Measurements from ENCODE around the gene ANKRD16. TPM values are rescaled to one million over a fixed set of nuclear protein-coding genes. Genes with fewer than 3 reads are reported as not detected.

Gene ANKRD16
- total and polyA plus RNA-seq, 2 experiments from 2014 or later = 6.4 to 16.1 TPM

- TF ChIP-seq, protein P1, sequence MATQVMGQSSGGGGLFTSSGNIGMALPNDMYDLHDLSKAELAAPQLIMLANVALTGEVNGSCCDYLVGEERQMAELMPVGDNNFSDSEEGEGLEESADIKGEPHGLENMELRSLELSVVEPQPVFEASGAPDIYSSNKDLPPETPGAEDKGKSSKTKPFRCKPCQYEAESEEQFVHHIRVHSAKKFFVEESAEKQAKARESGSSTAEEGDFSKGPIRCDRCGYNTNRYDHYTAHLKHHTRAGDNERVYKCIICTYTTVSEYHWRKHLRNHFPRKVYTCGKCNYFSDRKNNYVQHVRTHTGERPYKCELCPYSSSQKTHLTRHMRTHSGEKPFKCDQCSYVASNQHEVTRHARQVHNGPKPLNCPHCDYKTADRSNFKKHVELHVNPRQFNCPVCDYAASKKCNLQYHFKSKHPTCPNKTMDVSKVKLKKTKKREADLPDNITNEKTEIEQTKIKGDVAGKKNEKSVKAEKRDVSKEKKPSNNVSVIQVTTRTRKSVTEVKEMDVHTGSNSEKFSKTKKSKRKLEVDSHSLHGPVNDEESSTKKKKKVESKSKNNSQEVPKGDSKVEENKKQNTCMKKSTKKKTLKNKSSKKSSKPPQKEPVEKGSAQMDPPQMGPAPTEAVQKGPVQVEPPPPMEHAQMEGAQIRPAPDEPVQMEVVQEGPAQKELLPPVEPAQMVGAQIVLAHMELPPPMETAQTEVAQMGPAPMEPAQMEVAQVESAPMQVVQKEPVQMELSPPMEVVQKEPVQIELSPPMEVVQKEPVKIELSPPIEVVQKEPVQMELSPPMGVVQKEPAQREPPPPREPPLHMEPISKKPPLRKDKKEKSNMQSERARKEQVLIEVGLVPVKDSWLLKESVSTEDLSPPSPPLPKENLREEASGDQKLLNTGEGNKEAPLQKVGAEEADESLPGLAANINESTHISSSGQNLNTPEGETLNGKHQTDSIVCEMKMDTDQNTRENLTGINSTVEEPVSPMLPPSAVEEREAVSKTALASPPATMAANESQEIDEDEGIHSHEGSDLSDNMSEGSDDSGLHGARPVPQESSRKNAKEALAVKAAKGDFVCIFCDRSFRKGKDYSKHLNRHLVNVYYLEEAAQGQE (IDR thresholded peaks at IDR 0.05; ENCODE audit: unreplicated experiment) = no peak
- TF ChIP-seq CTCF (conservative IDR thresholded peaks at IDR 0.05; ENCODE audit: low read depth in 2 of 2) (no peak), STAT1 (IDR thresholded peaks at IDR 0.05; ENCODE audit: unreplicated experiment) (no peak), NANOG (IDR thresholded peaks at IDR 0.05; ENCODE audit: borderline replicate concordance) (no peak)
- TF ChIP-seq, protein P2, sequence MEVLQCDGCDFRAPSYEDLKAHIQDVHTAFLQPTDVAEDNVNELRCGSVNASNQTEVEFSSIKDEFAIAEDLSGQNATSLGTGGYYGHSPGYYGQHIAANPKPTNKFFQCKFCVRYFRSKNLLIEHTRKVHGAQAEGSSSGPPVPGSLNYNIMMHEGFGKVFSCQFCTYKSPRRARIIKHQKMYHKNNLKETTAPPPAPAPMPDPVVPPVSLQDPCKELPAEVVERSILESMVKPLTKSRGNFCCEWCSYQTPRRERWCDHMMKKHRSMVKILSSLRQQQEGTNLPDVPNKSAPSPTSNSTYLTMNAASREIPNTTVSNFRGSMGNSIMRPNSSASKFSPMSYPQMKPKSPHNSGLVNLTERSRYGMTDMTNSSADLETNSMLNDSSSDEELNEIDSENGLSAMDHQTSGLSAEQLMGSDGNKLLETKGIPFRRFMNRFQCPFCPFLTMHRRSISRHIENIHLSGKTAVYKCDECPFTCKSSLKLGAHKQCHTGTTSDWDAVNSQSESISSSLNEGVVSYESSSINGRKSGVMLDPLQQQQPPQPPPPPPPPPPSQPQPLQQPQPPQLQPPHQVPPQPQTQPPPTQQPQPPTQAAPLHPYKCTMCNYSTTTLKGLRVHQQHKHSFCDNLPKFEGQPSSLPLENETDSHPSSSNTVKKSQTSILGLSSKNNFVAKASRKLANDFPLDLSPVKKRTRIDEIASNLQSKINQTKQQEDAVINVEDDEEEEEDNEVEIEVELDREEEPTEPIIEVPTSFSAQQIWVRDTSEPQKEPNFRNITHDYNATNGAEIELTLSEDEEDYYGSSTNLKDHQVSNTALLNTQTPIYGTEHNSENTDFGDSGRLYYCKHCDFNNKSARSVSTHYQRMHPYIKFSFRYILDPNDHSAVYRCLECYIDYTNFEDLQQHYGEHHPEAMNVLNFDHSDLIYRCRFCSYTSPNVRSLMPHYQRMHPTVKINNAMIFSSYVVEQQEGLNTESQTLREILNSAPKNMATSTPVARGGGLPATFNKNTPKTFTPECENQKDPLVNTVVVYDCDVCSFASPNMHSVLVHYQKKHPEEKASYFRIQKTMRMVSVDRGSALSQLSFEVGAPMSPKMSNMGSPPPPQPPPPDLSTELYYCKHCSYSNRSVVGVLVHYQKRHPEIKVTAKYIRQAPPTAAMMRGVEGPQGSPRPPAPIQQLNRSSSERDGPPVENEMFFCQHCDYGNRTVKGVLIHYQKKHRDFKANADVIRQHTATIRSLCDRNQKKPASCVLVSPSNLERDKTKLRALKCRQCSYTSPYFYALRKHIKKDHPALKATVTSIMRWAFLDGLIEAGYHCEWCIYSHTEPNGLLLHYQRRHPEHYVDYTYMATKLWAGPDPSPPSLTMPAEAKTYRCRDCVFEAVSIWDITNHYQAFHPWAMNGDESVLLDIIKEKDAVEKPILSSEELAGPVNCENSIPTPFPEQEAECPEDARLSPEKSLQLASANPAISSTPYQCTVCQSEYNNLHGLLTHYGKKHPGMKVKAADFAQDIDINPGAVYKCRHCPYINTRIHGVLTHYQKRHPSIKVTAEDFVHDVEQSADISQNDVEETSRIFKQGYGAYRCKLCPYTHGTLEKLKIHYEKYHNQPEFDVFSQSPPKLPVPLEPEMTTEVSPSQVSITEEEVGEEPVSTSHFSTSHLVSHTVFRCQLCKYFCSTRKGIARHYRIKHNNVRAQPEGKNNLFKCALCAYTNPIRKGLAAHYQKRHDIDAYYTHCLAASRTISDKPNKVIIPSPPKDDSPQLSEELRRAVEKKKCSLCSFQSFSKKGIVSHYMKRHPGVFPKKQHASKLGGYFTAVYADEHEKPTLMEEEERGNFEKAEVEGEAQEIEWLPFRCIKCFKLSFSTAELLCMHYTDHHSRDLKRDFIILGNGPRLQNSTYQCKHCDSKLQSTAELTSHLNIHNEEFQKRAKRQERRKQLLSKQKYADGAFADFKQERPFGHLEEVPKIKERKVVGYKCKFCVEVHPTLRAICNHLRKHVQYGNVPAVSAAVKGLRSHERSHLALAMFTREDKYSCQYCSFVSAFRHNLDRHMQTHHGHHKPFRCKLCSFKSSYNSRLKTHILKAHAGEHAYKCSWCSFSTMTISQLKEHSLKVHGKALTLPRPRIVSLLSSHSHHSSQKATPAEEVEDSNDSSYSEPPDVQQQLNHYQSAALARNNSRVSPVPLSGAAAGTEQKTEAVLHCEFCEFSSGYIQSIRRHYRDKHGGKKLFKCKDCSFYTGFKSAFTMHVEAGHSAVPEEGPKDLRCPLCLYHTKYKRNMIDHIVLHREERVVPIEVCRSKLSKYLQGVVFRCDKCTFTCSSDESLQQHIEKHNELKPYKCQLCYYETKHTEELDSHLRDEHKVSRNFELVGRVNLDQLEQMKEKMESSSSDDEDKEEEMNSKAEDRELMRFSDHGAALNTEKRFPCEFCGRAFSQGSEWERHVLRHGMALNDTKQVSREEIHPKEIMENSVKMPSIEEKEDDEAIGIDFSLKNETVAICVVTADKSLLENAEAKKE (CRISPR knock-in tag; IDR thresholded peaks at IDR 0.05) = no peak
Observed at GRCh38 chr10:5894403-5894802, 4.7 kb upstream of the ANKRD16 start (continued).

All from GM23338 (cell line).